22Rv1 (cell line): ENCODE measurements around the gene GALNTL6.

Source experiments
- CTCF ChIP-seq: fragments of 450-650 bp; IDR thresholded peaks from 2 replicates; pipeline ENCODE4 v1.5.1; 2017; ENCODE audit warnings: mild to moderate bottlenecking
- ZFX ChIP-seq: fragments of 450-650 bp; IDR thresholded peaks from 2 replicates; pipeline ENCODE4 v1.6.1; 2017; ENCODE audit warnings: antibody characterized with exemption, borderline replicate concordance

GRCh38 chr4:173051232-173051631 lies 1238.0 kb downstream of the GALNTL6 start:
- TF ChIP-seq CTCF (no peak), ZFX (no peak)
